HG03457 (cell line): ENCODE results near the gene SLC2A4RG.

Experiments used
- ATAC-seq: cut with Tn5 transposase; IDR thresholded peaks from one replicate; pipeline ENCODE4 v1.9.1; 2021; ENCODE audit warnings: moderate number of reproducible peaks; ENCODE audit not compliant: unreplicated experiment

Gene SLC2A4RG

DNA sequence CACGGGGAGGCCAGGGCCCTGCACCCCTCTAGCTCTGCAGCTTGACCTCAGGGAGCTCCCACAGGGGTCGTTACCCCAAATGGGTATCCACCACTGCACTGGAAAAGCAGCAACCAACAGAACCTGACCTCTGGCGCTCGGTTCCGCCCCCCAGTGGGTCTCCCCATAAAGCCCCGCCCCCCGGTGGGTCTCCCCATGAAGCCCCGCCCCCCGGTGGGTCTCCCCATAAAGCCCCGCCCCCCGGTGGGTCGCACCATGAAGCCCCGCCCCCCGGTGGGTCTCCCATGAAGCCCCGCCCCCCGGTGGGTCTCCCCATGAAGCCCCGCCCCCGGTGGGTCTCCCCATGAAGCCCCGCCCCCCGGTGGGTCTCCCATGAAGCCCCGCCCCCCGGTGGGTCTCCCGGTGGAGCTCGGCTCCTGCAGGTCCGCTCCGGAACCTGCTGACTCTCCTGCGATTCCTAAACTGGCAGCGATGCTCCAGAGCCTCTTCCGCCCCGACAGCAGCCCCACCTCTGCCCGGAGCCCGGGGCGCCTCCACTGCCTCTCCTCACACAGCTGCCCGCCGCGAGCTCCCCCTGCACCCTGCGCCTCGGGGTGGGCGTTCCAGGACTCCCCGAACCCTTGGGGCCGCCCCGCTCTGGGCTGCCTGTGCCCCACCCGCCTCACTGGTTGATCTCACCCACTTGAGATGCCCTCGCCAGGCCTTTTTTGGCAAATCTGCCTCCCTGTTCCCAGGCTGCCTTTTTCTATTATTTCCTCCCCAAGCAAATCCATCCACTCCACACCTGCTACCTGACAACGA lies 12.1 kb downstream of the SLC2A4RG start:
- ATAC-seq: no peak

DNA sequence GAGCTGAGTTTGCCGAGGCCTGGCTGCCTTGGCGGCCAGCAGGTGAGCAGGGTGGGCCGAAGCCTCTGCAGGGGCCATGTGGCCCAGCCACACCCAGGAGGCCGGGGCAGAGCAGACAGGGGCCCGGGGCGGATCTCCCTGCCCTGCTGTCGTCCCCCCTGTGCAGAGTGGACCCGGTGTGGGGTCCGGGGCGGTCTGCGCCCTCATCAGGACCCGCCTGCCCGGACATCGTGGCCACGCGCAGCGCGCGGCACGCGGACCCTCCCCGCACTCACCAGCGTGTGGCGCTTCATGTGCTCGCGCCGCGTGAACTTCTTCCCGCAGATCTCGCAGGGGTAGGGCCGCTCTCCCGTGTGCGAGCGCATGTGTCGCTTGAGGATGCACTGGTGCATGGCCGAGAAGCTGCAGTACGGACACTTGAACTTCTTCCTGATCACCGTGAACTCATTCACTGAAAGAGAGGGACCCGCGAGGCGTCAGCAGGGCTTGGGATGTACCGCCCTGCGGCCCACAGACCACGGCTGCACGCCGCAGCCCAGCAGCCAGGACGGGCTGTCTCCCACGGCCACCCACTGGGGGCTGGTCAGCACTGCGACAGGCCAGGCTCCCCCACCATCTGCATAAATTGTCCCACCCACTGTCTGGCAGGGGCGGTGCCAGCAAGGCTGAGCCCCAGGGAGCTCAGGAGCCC lies 13.0 kb downstream of the SLC2A4RG start:
- no peak for ATAC-seq

DNA sequence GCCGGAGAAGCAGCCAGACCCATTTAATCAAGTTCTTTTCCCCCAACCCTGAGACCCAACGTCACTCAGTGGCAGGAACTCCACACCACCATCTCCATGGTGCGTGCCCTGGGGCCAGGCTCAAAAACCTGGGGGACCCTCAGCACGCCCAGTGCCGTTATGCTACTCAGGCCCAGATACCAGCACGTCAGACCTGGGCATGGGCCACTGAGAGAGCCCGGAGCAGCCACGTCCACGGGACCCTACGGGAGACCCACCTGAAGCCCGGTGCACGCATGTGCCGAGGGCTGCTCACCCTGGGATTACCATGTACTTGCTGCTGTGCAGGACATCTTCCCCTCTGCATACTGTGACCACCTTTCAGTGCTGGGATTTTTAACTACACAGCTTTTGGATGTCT lies 13.8 kb downstream of the SLC2A4RG start:
- ATAC-seq: no peak

DNA sequence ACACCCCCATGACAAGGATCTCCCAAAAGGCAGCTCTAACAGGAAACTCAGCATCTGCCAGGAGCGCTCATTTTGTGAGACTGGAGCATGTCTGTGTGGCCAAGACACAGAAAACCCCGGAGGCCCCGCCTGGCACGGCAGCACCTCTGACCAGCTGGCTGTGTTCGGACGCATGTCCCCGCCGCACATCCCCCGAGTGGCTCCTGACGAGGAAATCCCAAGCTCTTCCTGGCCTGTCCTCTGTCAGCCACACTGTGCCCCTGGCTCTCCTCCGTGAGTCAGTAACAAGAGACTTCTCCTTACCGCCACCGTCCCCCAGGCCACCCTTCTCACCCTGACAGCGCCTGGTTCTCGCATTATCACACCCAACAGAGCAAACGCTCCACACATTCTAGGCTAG lies 14.4 kb downstream of the SLC2A4RG start:
- ATAC-seq: no peak

DNA sequence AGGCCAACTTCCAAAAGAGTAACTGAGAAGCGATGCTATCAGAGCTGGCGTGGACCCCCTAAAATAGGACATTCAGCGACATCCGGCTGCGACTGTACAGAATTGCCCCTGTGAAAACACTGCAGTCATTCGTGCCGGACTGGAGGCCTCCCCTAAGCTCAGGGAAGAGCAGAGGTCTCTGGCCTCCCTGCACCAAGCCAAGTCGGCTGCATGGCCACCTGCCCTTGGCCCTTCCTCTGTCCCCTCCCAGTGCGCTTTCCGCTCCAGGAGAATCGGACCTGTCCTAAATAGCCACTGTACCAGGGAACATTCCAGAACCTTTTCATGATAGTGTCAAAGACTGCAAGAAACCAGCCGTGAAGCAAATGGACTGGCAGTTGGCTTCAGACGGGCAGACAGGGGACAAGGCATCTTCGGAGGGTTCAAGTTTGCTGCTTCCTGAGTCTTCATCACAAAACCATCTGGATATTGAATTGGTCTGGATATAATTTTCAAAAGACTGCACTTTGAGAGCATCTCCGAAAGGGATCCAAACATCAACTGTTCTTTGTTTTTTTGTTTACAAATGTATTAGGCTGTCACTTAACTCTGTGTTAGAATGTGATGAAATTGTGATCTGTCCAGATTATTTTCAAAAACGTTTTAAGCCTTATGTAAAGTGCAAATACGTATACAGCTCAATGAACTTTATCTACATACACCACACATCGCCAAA lies 16.5 kb downstream of the SLC2A4RG start:
- ATAC-seq: no peak

DNA sequence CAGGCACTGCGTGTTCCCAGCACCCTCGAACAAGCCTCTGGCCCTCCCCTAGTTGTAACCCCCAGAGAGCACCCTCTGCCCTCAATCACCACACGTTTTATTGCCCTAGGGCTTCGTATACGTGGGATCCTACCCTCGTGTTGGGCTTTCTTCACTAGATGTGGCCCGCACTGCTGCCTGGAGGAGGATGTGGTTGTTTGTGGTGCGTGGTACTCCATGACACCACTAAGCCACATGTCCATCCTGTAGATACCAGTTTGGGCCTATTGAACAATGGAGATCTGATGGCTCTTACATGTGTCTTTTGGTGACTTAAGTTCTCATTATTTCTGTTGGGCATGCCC lies 17.0 kb downstream of the SLC2A4RG start:
- ATAC-seq: no peak

DNA sequence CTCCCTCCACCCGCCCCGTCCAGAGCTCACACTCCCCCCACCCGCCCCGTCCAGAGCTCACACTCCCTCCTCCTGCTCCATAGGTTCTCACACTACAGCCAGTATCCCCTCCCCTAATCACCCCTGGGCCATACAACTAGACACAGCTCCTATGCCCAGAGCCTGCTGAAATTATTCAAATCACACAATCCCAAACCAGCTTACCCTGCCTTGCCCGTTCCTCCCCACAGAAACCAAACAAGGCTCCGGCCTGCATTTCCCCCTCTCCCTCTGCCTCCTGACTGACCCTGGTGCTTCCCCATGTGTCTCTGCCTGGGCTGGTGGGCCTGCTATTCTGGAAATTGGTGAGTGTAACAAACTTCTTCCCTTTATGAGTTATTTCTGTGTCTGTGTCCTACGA lies 18.6 kb downstream of the SLC2A4RG start:
- ATAC-seq: no peak

DNA sequence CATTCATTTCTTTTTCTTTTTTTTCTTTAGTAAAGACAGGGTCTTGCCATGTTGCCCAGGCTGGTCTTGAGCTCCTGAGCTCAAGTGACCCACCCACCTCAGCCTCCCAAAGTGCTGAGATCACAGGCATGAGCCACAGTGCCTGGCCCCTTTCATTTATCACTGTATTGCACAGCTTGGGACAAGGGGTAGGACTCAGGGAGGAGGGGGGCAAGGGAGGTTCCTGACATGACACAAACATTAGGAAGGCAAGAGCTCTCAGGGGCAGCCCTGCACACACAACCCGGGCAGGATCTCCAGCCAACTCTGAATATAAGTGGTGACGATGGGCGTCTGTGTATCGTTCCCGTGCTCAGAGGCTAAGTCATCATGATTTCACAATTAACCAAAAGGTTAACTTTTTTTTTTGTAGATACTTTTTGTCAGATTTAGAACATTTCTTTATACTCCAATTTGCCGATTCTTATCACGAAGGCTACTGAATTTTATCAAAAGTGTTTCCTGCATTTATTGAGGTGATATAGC lies 19.9 kb downstream of the SLC2A4RG start:
- no peak for ATAC-seq

DNA sequence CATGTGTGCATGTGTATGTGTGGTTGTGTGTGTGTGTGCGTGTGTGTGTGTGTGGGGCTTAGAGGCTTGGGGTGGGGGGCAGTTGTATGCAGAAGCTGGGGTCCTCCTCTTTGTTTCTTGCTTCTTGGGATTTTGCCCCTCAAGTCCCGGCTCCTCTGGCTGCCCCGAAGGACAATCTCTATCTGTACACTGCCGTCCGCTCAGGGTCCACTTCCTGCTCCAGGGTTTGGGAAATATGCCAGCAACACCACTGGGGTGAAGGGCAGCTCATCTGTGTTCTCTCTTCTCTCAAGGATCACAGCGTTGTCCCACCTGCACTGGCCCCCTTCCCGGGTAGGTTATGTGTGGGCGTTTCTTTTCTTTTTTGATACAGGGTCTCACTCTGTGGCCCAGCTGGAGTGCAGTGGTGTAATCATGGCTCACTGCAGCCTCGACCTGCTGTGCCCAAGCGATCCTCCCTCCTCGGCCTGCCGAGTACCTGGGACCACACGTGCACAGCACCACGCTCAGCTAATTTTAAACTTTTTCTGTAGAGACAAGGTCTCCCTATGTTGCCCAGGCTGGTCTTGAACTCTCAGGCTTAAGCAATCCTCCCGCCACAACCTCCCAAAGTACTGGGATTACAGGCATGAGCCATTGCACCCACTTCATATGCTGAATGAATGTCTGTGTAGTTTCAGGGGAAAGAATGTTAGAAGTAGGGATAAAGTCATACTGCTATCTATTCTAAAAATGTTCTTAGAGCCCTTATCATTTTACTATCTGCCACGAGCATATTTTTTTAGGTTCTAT lies 25.7 kb downstream of the SLC2A4RG start:
- no peak for ATAC-seq

DNA sequence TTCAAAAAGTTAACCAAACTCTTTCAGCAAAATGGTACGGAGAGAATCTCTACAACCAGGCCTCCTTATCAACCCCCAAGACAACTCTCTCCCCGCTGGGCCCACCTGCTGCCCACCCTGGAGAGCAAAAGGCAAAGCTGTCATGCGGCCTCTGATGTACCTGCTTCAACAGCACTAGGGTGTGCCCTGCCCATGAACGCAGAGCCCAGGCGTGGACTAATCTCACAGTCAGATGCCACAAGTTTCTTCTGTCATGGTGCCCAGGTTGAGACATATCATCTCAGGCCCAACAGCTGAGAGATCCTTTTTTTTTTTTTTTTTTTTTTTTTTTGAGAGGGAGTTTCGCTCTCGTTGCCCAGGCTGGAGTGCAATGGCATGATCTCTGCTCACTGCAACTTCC lies 26.3 kb downstream of the SLC2A4RG start:
- ATAC-seq: no peak

DNA sequence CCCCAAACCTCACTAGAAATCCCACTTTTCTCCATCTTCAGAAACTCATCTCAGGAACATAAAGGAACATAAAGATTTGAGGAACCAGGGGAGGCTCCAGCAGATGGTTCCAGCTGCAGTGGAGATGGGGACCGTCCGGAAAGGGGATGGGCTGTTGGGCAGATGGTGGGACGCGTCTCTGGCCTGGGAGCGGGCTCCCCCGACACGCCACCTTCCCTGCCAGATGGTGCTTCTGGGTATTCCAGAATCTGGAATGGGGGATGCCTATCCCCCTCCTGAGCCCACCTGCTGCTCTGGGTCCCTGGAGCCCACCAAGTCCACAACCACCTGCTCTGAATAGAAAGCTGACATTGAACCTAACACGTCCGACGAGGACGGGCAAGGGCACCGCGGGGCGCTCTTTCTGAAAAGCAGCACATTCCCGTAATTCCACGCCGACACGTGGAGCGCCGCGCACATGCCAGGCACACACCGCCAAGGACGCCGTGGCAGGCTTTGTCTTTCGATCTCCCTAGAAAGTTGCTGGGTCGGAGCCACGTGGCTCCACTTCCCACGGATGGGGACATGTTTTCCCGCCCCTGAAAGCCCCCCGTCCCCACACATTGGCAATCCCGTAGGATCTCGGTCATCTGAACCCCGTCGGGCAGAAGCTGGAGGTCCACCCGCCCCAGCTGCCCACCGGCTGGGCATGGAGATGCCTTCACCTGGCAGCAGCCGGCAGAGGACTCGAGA lies 27.3 kb downstream of the SLC2A4RG start:
- ATAC-seq: no peak

DNA sequence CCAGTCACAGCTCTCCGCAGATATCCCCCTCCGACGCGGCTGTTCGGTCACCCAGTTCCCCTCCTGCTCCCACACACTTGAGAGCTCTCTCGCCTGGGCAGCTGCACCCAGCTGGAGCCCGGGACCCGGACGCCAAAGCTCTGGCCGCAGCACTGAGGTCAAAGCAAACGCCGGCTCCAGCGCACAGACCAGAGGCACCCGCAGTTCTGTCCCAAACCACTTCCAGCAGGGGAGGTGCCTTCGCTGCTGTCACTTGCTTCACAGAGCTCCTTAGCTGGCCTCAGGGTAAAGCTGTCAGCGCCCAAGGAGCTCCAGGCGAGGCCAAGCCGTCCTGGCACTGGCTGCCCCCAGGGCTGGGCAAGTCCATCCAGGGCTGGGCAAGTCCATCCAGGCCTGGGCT lies 27.9 kb downstream of the SLC2A4RG start:
- ATAC-seq: no peak

DNA sequence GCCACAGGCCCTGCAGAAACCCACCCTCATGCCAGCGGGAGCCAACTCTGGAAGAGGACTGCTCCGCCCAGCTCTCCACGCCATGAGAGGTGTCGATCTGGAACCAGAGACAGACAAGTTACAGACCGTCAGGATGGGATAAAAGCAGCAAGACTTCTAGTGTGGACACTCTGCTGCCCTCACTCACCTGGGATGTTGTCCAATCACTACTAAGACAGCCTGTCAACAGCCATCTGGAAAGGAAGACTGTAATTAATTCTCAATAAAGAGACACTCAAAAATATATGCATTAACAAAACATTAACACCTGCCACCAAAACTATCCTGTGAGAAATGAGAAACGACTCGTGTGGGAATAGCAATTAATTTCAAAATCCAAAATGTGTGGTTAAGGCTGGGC lies 28.3 kb downstream of the SLC2A4RG start:
- no peak for ATAC-seq

DNA sequence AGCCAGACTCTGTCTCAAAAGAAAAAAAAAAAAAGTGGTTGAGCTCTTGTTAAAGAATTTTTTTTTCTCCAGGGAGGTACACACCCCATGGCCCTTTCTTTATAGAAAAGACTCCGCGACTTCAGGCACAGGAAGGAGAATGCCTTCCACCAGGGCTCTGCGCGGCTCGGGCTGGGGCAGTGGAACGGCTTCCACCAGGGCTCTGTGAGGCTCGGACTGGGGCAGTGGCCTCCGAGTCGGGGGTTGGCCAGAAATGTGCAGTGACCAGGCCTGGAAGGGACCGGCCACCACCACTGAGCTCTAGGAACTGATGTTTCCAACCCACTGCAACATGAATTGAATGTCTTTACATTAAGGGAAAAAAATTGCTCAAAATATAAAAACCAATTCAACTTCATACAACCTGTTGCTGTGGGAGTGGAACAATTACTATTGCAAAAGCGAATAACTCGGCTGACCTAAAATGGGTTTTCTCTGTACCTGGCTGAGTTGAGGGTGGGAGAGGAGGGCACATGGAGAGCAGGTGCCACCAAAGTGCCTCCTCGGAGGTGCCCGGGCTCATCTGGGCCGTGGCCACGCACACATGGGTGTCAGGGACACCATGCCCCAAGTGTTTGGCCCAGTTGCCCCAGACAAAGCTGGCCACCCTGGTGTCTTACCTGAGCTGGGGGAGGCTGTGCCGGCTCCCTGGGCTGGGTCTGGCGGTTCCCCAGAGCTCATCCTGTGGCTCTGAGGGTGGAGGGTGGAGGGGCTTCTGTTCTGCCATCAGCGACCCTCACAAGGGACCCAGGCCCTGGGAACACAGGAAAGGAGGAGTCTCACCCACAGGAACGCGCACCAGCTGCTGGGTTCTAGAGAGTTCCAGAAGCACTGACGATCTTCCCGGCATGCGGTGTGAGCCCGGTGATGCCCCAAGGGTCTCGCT lies 29.3 kb downstream of the SLC2A4RG start:
- ATAC-seq: no peak

DNA sequence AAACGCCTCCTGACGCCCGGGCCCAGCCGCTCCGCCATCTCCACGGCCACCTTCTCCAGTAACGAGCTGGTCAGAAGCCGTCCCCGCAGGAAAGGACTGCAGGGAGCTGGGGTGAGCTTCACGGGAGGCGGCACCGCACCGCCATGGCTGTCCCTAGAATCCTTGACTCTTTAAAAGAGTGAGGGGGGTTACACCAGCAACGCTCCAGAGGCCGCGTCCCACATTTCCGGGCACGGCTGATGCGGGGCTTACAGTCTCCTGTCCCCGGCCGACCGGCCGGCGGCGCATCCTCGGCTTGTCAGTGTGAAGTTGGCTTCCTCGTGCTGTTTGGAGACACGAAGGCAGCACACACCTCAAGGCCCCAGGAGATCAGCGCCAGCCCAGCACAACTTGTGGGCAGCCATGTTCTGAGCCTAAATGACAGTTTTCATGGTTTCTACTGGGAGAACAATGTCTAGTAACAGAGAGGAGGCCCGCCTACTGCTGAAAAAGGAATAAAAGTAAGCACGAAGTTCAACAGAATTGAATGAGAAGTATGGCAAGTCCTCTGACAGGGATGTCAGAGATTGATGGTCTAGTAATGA lies 30.4 kb downstream of the SLC2A4RG start:
- ATAC-seq: no peak

DNA sequence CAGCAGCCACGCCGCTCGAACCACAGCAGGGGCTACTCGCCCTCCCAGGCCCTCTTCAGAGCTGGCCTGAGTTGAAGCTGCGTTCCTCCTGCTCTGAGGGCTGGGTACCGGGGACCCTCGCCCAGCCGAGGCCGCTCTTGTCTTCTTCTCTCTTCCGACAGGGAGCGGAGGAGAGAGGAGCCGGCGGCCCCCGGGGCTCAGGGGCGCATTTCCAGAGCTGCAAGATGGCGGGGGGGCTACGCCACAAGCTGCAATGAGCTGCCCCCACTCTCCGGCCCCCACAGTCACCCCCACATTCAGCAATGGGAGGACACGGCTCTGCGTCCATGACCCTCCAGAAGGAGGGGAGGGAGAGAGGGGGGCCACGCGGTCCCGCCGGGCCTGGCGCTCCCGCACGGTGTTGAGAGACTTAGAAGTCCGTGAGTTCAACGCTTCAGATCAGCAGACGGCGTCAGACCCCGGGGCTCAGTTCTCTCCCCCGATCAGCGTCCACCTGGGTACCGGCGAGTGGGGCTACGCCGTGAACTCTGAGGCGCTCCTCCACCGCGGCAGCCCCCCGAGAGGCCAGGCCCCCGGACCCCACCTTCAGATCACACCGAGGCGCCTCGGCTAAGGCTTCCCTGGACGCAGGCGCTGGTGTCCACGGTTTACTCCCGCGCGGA lies 31.6 kb downstream of the SLC2A4RG start:
- ATAC-seq: no peak

DNA sequence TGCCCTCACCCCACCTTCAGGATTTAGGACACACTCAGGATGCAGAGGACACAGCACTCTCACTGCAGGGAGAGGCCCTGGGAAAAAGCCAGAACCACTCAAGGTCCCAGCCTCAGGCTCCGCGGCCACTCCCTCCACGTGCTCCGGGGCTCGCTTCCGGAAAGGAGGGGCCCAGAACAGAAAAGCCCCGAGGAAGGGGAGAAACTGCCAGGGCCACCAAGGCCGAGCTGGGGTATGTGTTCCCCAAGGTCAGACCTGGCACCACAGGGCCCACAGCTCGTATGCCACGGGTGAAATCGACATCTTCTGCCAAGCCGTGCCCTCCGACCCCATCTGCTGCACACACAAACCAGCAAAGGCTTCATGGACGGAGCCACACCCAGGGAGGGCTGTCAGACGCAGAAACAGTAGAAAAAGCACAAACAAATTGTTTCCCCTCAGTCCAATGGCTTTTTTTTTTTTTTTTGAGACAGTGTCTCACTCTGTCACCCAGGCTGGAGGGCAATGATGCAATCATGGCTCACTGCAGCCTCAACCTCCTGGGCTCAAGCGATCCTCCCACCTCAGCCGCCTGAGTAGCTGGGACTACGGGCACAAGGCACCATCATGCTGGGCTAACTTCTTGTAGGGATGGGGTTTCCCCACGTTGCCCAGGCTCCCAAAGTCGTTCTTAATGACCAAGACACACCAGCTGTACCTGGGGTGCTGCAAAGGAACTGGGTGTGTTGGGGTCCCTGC lies 33.4 kb downstream of the SLC2A4RG start:
- ATAC-seq: no peak
